KMS-11 (cell line): ENCODE data around the gene ZBTB6.

Experiments
- H2AFZ ChIP-seq: fragments of 200-600 bp; sonication (generic); 2 replicates; pipeline ENCODE4 v1.6.1; 2016; ENCODE audit warnings: antibody characterized with exemption, mixed run types, low read depth
- H3K27ac ChIP-seq: fragments of 200-600 bp; sonication (generic); 2 replicates; pipeline ENCODE4 v1.6.1; 2016; ENCODE audit warnings: mild to moderate bottlenecking, mixed run types
- H3K27me3 ChIP-seq: fragments of 200-600 bp; sonication (generic); 2 replicates; pipeline ENCODE4 v1.6.1; 2017; ENCODE audit warnings: mild to moderate bottlenecking, low read depth, mixed run types, moderate library complexity; ENCODE audit not compliant: insufficient read depth
- H3K36me3 ChIP-seq: fragments of 200-600 bp; sonication (generic); 2 replicates; pipeline ENCODE4 v1.6.1; 2017; ENCODE audit warnings: mild to moderate bottlenecking, mixed run types; ENCODE audit not compliant: insufficient read depth
- H3K4me1 ChIP-seq: fragments of 200-600 bp; sonication (generic); 2 replicates; pipeline ENCODE4 v1.6.1; 2016; ENCODE audit warnings: mild to moderate bottlenecking, low read depth, mixed run types; ENCODE audit not compliant: poor library complexity, severe bottlenecking
- H3K4me2 ChIP-seq: fragments of 200-600 bp; sonication (generic); 2 replicates; pipeline ENCODE4 v1.7.0; 2016; ENCODE audit warnings: mild to moderate bottlenecking, mixed run types
- H3K4me3 ChIP-seq: fragments of 200-600 bp; sonication (generic); IDR thresholded peaks from 2 replicates; pipeline ENCODE4 v1.6.1; 2017; ENCODE audit warnings: low read depth, low read length, mixed read lengths; ENCODE audit not compliant: insufficient read depth
- H3K79me2 ChIP-seq: fragments of 200-600 bp; sonication (generic); 2 replicates; pipeline ENCODE4 v1.6.1; 2016; ENCODE audit warnings: low read depth, mixed run types; ENCODE audit not compliant: insufficient read depth
- H3K9ac ChIP-seq: fragments of 200-600 bp; sonication (generic); 2 replicates; pipeline ENCODE4 v1.6.1; 2016; ENCODE audit warnings: mild to moderate bottlenecking, mixed run types
- H4K20me1 ChIP-seq: fragments of 200-600 bp; sonication (generic); 2 replicates; pipeline ENCODE4 v1.6.1; 2016; ENCODE audit warnings: mild to moderate bottlenecking, mixed run types; ENCODE audit not compliant: insufficient read depth
- CTCF ChIP-seq: fragments of 200-600 bp; sonication (generic); conservative IDR thresholded peaks from 2 replicates; pipeline ENCODE4 v1.6.1; 2017; ENCODE audit warnings: low read depth, mild to moderate bottlenecking, antibody characterized with exemption, low read length, moderate library complexity, mixed read lengths

ZBTB6 gene

GRCh38 chr9:122931226-122932121 lies 18.4 kb upstream of the ZBTB6 start, which contains the start of gene ZBTB26:
Gene ZBTB26 (minus strand): TSS chr9:122931512. CDS start chr9:122919934, 11,578 bp downstream.
- no peak for TF ChIP-seq CTCF
- Histone ChIP-seq H4K20me1 (no peaks in the 10 kb centered on the region), H3K4me1 (peaks cover 22% of the 10 kb centered on the region), H3K9ac (peak within 1 kb of the TSS; percentile 62), H3K4me2 (peak within 1 kb of the TSS; percentile 89), H3K4me3 (peak within 1 kb of the TSS; percentile 30), H2AFZ (peak within 1 kb of the TSS; percentile 68), H3K27me3 (no peaks in the 10 kb centered on the region), H3K36me3 (no peaks in the 10 kb centered on the region), H3K27ac (peak within 1 kb of the TSS; percentile 46), H3K79me2 (peaks cover 35% of the 10 kb centered on the region)

- H3K27ac ChIP-seq: peak overlapping the region; percentile 46
- no peaks in the 10 kb centered on the region for H3K27me3 ChIP-seq
These were observed 17.6 kb upstream of the ZBTB6 start for GRCh38 chr9:122930541-122931225.

DNA sequence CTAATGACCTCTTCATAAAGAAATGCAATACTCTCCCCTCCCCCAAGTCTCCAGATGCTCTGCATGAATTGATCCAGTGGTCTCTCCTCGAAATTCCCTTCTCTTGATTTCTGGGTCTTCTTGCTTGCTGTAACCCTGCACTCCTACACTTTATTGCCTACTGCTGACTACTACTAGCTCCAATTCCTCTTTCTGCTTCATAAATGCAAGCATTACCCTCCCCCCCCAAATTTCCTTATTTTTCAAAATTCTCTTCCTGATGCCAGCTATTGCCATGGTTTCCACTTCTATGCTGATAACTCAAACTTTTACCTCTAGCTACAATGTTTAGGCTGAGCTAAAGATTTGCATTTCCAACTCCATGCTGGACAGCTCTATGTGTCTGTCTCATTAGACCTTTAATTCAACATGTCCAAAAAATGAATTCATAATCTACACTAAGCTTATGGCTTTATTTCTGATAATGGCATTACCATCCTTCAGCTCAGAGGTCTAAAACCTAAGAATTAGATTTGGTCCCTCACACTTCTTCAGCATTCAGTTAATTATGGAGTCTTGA lies 16.8 kb upstream of the ZBTB6 start:
- peaks cover 22% of the 10 kb centered on the region for H3K4me1 ChIP-seq
- no peak overlapping the region for H3K9ac ChIP-seq
- H4K20me1 ChIP-seq: no peaks in the 10 kb centered on the region
- no peak overlapping the region for H2AFZ ChIP-seq
- H3K4me2 ChIP-seq: peak overlapping the region; percentile 89
- no peak for TF ChIP-seq CTCF
- H3K4me3 ChIP-seq: no peak overlapping the region
- peaks cover 29% of the 10 kb centered on the region for H3K79me2 ChIP-seq
- H3K27me3 ChIP-seq: no peaks in the 10 kb centered on the region
- H3K27ac ChIP-seq: no peak overlapping the region
- H3K36me3 ChIP-seq: no peaks in the 10 kb centered on the region

More at GRCh38 chr9:122930541-122931225, 17.6 kb upstream of the ZBTB6 start:
- H3K36me3 ChIP-seq: no peaks in the 10 kb centered on the region
- peak overlapping the region; percentile 30 for H3K4me3 ChIP-seq
- H3K4me2 ChIP-seq: peak overlapping the region; percentile 89
- no peak for TF ChIP-seq CTCF
- H3K4me1 ChIP-seq: peaks cover 22% of the 10 kb centered on the region
- peak overlapping the region; percentile 68 for H2AFZ ChIP-seq
- peaks cover 35% of the 10 kb centered on the region for H3K79me2 ChIP-seq
- peak overlapping the region; percentile 62 for H3K9ac ChIP-seq
- H4K20me1 ChIP-seq: no peaks in the 10 kb centered on the region

GRCh38 chr9:122923947-122924346 lies 10.8 kb upstream of the ZBTB6 start:
- no peaks in the 10 kb centered on the region; the same call in 1 of the 2 replicates for H3K79me2 ChIP-seq
- H3K36me3 ChIP-seq: no peaks in the 10 kb centered on the region
- no peak overlapping the region for H3K9ac ChIP-seq
- H3K4me2 ChIP-seq: no peak overlapping the region
- H3K27ac ChIP-seq: no peak overlapping the region
- no peak overlapping the region for H3K4me3 ChIP-seq
- H2AFZ ChIP-seq: no peak overlapping the region
- H4K20me1 ChIP-seq: no peaks in the 10 kb centered on the region
- H3K27me3 ChIP-seq: no peaks in the 10 kb centered on the region
- H3K4me1 ChIP-seq: no peaks in the 10 kb centered on the region
- no peak for TF ChIP-seq CTCF
